Measurements from ENCODE around the gene RFX2.

The RFX2 gene

GRCh38 chr19:5948752-5949564 is 161.3 kb downstream of the RFX2 start (continued):
- TF ChIP-seq TSHZ2 (CRISPR knock-in tag; IDR thresholded peaks at IDR 0.05): no peak
- TF ChIP-seq ISL1 (CRISPR knock-in tag; IDR thresholded peaks at IDR 0.05): no peak
- TF ChIP-seq ESRRG (CRISPR knock-in tag; IDR thresholded peaks at IDR 0.05): no peak
- TF ChIP-seq ZNF70 (CRISPR knock-in tag; IDR thresholded peaks at IDR 0.05): no peak
- TF ChIP-seq PPARA (CRISPR knock-in tag; IDR thresholded peaks at IDR 0.05; ENCODE audit: borderline replicate concordance): no peak
- no peak for TF ChIP-seq ARNTL (CRISPR knock-in tag; IDR thresholded peaks at IDR 0.05; ENCODE audit: borderline replicate concordance, low read depth)
- no peak for TF ChIP-seq ZFP30 (CRISPR knock-in tag; IDR thresholded peaks at IDR 0.05)
- TF ChIP-seq TOX (CRISPR knock-in tag; IDR thresholded peaks at IDR 0.05; ENCODE audit: borderline replicate concordance): no peak
- no peak for TF ChIP-seq SNAI2 (CRISPR knock-in tag; IDR thresholded peaks at IDR 0.05)
- TF ChIP-seq ZNF565 (CRISPR knock-in tag; conservative IDR thresholded peaks at IDR 0.05; ENCODE audit: low read depth): no peak
- TF ChIP-seq ZC3H10 (CRISPR knock-in tag; IDR thresholded peaks at IDR 0.05): no peak
- no peak for TF ChIP-seq CREB5 (CRISPR knock-in tag; IDR thresholded peaks at IDR 0.05; ENCODE audit: low read depth)

- no peak for ATAC-seq
- no peak for TF ChIP-seq POU6F1 (CRISPR knock-in tag; IDR thresholded peaks at IDR 0.05; ENCODE audit: borderline replicate concordance, low read depth)
- no peak for TF ChIP-seq ARNTL (CRISPR knock-in tag; IDR thresholded peaks at IDR 0.05; ENCODE audit: borderline replicate concordance, low read depth)
- no peak for TF ChIP-seq ZFP30 (CRISPR knock-in tag; IDR thresholded peaks at IDR 0.05)
- TF ChIP-seq TCF4 (CRISPR knock-in tag; IDR thresholded peaks at IDR 0.05; ENCODE audit: borderline replicate concordance): no peak
- no peak for TF ChIP-seq ZNF565 (CRISPR knock-in tag; conservative IDR thresholded peaks at IDR 0.05; ENCODE audit: low read depth)
- TF ChIP-seq BACH2 (CRISPR knock-in tag; IDR thresholded peaks at IDR 0.05; ENCODE audit: borderline replicate concordance): no peak
These were observed 162.9 kb downstream of the RFX2 start for GRCh38 chr19:5947435-5947834.

GRCh38 chr19:5943623-5944022 is 166.7 kb downstream of the RFX2 start:
- no peak for ATAC-seq
- TF ChIP-seq OSR1 (CRISPR knock-in tag; IDR thresholded peaks at IDR 0.05) (no peak), ZC3H10 (CRISPR knock-in tag; IDR thresholded peaks at IDR 0.05) (no peak), SNAI2 (CRISPR knock-in tag; IDR thresholded peaks at IDR 0.05) (no peak), ZFP30 (CRISPR knock-in tag; IDR thresholded peaks at IDR 0.05) (no peak), PPARA (CRISPR knock-in tag; IDR thresholded peaks at IDR 0.05; ENCODE audit: borderline replicate concordance) (no peak), ZNF8 (CRISPR knock-in tag; IDR thresholded peaks at IDR 0.05) (no peak), ZNF565 (CRISPR knock-in tag; conservative IDR thresholded peaks at IDR 0.05; ENCODE audit: low read depth) (no peak), CSDC2 (CRISPR knock-in tag; IDR thresholded peaks at IDR 0.05) (no peak), ARNTL (CRISPR knock-in tag; IDR thresholded peaks at IDR 0.05; ENCODE audit: borderline replicate concordance, low read depth) (no peak), PATZ1 (CRISPR knock-in tag; IDR thresholded peaks at IDR 0.05; ENCODE audit: borderline replicate concordance) (no peak), TSHZ2 (CRISPR knock-in tag; IDR thresholded peaks at IDR 0.05) (no peak), ZNF70 (CRISPR knock-in tag; IDR thresholded peaks at IDR 0.05) (no peak), CSRNP3 (CRISPR knock-in tag; IDR thresholded peaks at IDR 0.05) (no peak)
